B cell (primary cell): Measurements from ENCODE around the gene KIF21A.

Experiments used
- EZH2 ChIP-seq: IDR thresholded peaks from 2 replicates; pipeline ENCODE4 v1.6.1; 2012; ENCODE audit warnings: borderline replicate concordance, low read depth, mild to moderate bottlenecking, moderate library complexity, low read length; ENCODE audit not compliant: insufficient read depth, poor library complexity, severe bottlenecking
- TF ChIP-seq, protein P1 (sequence below): fragments of 200-600 bp; IDR thresholded peaks from one replicate; pipeline ENCODE4 v1.8.0; 2022; ENCODE audit warnings: antibody characterized with exemption, mild to moderate bottlenecking

DNA sequence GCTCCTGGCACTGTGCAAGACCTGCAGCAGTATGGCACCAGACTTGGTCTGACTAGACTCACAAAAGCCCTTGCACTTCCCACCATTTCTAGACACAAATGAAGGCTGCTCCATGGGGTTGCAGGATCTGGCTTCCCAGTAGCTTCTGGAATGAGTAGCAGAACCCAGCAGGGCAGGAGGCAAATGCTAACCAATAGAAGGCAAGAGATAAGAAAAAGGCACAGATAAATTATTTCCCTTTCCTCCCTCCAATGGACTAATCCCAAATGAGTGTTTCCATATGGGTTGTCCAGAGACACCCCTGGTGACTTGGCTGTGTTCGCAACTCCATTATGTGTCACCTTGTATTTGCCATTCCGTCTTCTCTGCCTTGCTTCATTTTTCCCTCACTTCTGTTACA, 49.7 kb downstream of the KIF21A start:
- TF ChIP-seq, protein P1, sequence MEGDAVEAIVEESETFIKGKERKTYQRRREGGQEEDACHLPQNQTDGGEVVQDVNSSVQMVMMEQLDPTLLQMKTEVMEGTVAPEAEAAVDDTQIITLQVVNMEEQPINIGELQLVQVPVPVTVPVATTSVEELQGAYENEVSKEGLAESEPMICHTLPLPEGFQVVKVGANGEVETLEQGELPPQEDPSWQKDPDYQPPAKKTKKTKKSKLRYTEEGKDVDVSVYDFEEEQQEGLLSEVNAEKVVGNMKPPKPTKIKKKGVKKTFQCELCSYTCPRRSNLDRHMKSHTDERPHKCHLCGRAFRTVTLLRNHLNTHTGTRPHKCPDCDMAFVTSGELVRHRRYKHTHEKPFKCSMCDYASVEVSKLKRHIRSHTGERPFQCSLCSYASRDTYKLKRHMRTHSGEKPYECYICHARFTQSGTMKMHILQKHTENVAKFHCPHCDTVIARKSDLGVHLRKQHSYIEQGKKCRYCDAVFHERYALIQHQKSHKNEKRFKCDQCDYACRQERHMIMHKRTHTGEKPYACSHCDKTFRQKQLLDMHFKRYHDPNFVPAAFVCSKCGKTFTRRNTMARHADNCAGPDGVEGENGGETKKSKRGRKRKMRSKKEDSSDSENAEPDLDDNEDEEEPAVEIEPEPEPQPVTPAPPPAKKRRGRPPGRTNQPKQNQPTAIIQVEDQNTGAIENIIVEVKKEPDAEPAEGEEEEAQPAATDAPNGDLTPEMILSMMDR: no peak
- TF ChIP-seq EZH2: no peak
